Dermis microvascular lymphatic vessel endothelial cell (primary cell): ENCODE results near the gene GARIN5A. TPM values are rescaled to one million over a fixed set of nuclear protein-coding genes. Genes with fewer than 3 reads are reported as not detected.

Experiments
- DNase-seq, 2 donors: peaks; one replicate each; pipeline versions ENCODE4 v3.0.0 to v3.0.0-alpha.2; 2010; ENCODE audit warnings: low read depth in 2 of 2
- total RNA-seq: library from RNA; depleted of rRNA; stranded (reverse); fragments of >200 nt; gene quantifications from 2 replicates; pipeline ENCODE4 v1.2.1, GENCODE V29; 2014

Gene GARIN5A
- 0.13 and 0.25 TPM in 2 replicates for total RNA-seq

GRCh38 chr19:50476224-50476906, at the start of gene GARIN5A, which contains the start of gene EMC10:
Gene GARIN5A, minus strand, starts transcription at chr19:50476848. Its CDS starts 460 bp downstream, at chr19:50476388.
Gene EMC10, plus strand, starts transcription at chr19:50476507. Its CDS starts 38 bp downstream, at chr19:50476545.
- peak; percentile 88 to 95 for DNase-seq

- no peak for DNase-seq
These were observed 46.2 kb upstream of the GARIN5A start for GRCh38 chr19:50522881-50523280.

- DNase-seq = no peak
These were observed 44.3 kb upstream of the GARIN5A start for GRCh38 chr19:50520822-50521465.

- no peak for DNase-seq
These were observed 42.4 kb upstream of the GARIN5A start for GRCh38 chr19:50519006-50519575.

- DNase-seq = no peak
These were observed 41.7 kb upstream of the GARIN5A start for GRCh38 chr19:50518091-50519005.

- no peak for DNase-seq
These were observed 41.0 kb upstream of the GARIN5A start for GRCh38 chr19:50517704-50518075.

GRCh38 chr19:50516964-50517703, 40.5 kb upstream of the GARIN5A start:
- no peak for DNase-seq

GRCh38 chr19:50516456-50516855, 39.8 kb upstream of the GARIN5A start:
- DNase-seq = no peak

GRCh38 chr19:50515168-50515561, 38.5 kb upstream of the GARIN5A start:
- no peak for DNase-seq

GRCh38 chr19:50514346-50515167, 37.9 kb upstream of the GARIN5A start:
- no peak for DNase-seq

- no peak for DNase-seq
These were observed 37.2 kb upstream of the GARIN5A start, which contains the start of gene ASPDH for GRCh38 chr19:50513746-50514345. Gene ASPDH, minus strand, starts transcription at chr19:50513913. Its CDS starts 90 bp downstream, at chr19:50513823.

- DNase-seq = no peak
These were observed 36.5 kb upstream of the GARIN5A start for GRCh38 chr19:50512999-50513745.

- DNase-seq = no peak
These were observed 35.7 kb upstream of the GARIN5A start for GRCh38 chr19:50512112-50512998.

GRCh38 chr19:50511069-50511822, 34.6 kb upstream of the GARIN5A start, which contains the start of gene JOSD2:
Gene JOSD2, minus strand, starts transcription at chr19:50511191. Its CDS starts 760 bp downstream, at chr19:50510431.
- peak; percentile 98 to 99 for DNase-seq

GRCh38 chr19:50510700-50511068, 34.0 kb upstream of the GARIN5A start:
- DNase-seq = peak in 1 of 2 donors; percentile 9

GRCh38 chr19:50510121-50510670, 33.5 kb upstream of the GARIN5A start:
- no peak for DNase-seq

GRCh38 chr19:50509366-50509765, 32.7 kb upstream of the GARIN5A start:
- no peak for DNase-seq
